WTC11 (cell line): Measurements from ENCODE around the gene SLC30A1.

ENCODE experiments used
- CTCF ChIP-seq: fragments of 200-600 bp; IDR thresholded peaks from 2 replicates; pipeline ENCODE4 v1.8.0; 2022; ENCODE audit warnings: antibody characterized with exemption
- FOXJ3 ChIP-seq: sonication (generic); formaldehyde crosslinking; IDR thresholded peaks from 2 replicates; pipeline ENCODE4 v1.9.0; 2021; ENCODE audit warnings: missing genetic modification reagents, mild to moderate bottlenecking, borderline replicate concordance
- IRF2 ChIP-seq: sonication (generic); formaldehyde crosslinking; IDR thresholded peaks from 2 replicates; pipeline ENCODE4 v1.8.0; 2022; ENCODE audit warnings: low read depth, missing genetic modification reagents, borderline replicate concordance
- USF2 ChIP-seq: sonication (generic); formaldehyde crosslinking; IDR thresholded peaks from 2 replicates; pipeline ENCODE4 v1.8.1; 2023; ENCODE audit warnings: mild to moderate bottlenecking, missing genetic modification reagents, moderate library complexity
- ZNF138 ChIP-seq: sonication (generic); formaldehyde crosslinking; conservative IDR thresholded peaks from 2 replicates; pipeline ENCODE4 v1.8.1; 2022; ENCODE audit warnings: mild to moderate bottlenecking, moderate library complexity, missing genetic modification reagents
- TF ChIP-seq, protein P1 (sequence below): sonication (generic); formaldehyde crosslinking; conservative IDR thresholded peaks from 2 replicates; pipeline ENCODE4 v1.8.1; 2022; ENCODE audit warnings: mild to moderate bottlenecking, missing genetic modification reagents

DNA sequence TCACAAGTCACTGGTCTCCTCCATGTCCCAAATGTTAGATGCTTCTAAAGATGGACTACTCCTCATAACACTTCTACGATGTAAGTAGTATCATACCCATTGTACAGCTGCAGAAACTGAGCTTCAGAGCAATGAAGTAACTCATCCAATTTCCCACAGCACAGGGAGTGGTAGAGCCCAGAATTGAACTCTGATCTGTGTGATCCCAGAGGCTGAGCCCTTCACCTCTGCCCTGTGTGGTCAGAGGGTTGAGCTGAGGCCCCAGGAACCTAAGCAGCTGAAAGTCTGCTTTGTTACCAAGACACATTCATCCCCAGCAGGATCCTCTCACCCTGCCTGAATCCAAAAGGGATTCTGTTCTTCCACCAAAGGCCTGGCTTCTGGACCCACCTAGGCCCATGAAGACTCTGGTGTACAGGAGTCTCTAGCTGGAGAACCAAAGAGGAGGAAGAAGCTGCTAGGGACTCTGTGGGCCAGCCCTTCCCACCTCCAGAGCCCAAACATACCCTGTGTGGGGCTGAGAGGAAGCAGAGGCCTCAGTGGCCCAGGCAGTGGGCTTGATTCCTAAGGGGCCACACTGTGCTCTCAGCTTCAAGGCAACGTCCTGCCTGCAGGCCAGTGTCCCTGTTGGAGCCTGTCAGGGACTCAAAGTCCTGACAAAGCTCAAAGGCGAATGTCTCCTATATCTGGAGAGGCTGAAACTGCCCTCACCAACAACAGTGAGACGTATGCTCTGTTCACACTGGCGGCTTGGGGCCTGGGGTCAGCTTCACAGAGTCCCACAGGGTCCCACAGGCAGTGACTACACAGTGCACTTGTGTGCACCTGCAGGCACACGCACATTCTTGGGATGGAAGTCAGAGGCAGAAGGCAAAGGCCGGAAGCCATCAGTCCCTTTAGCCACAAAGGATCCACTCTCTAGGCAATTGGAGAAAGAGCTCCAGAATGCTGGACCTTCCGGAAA lies 40.4 kb upstream of the SLC30A1 start:
- TF ChIP-seq USF2 (no peak), CTCF (no peak), ZNF138 (CRISPR knock-in tag) (no peak), FOXJ3 (no peak), IRF2 (CRISPR knock-in tag) (no peak)
- TF ChIP-seq, protein P1, sequence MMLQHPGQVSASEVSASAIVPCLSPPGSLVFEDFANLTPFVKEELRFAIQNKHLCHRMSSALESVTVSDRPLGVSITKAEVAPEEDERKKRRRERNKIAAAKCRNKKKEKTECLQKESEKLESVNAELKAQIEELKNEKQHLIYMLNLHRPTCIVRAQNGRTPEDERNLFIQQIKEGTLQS (CRISPR knock-in tag): no peak
